GM21619 (cell line): ENCODE results near the gene RBM4.

Experiments used
- ATAC-seq: cut with Tn5 transposase; IDR thresholded peaks from one replicate; pipeline ENCODE4 v1.9.1; 2021; ENCODE audit not compliant: unreplicated experiment

RBM4 gene

DNA sequence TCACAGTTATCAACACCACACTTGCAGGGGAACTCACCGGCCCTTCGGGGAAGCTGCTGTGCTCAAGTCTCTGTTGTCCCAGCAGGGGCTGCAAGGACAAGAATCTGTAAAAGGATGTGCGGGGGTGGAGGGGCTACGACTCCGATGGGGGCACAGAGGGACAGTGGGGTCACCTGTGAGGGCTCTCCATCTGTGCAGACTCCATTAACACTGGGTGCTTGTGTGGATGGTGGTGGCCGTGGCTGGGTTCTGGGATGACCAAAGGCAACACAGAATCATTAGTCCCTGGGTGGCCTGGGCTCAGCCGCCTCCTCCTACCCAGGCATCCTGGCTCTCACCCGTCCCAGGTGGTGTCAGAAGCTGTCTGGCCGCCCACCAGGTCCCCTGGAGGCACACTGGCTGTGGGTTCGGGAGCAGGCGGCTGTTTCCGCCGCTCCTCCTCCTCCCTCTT lies 49.4 kb downstream of the RBM4 start:
- ATAC-seq, result no peak

DNA sequence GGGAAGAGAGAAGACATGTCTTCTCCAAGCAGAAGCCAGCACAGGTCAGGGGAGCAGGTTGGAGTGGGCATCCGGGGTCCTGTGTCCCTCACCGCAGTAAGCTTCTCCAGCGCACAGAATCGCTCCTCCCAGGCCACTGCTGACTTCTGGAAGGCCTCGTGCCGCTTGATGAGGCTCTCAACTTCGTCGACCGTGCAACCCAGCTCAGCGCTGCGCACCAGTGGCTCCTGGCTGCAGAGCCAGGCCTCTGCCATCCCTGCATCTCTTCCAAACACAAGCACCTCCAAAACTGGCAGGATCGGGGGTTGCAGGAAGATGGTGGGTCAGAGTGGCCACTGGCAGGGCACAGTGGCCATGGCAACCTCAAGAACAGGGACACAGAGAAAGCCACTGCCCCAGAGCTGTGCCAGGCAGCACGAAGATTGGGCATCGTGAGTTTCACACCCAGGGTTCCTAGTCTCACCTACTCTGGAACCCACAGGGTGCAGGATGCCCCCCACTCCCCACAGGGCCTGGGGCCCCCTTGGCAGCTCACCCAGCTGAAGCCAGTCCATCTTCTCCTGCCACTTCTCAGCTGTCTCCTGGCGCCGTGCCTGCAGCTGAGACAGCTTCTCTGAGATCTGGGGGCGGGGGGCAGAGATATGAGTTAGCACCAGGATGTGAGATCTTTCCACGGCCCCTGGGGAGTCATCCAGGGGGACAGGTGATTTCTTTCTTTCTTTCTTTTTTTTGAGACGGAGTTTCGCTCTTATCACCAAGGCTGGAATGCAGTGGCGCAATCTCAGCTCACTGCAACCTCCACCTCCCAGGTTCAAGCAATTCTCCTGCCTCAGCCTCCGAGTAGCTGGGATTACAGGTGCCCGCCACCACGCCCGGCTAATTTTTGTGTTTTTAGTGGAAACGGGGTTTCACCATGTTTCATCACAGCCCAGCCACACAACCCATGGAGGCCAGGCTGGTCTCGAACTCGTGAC lies 50.3 kb downstream of the RBM4 start:
- ATAC-seq, result no peak

GRCh38 chr11:66689661-66690590 lies 51.4 kb downstream of the RBM4 start:
- no peak for ATAC-seq

DNA sequence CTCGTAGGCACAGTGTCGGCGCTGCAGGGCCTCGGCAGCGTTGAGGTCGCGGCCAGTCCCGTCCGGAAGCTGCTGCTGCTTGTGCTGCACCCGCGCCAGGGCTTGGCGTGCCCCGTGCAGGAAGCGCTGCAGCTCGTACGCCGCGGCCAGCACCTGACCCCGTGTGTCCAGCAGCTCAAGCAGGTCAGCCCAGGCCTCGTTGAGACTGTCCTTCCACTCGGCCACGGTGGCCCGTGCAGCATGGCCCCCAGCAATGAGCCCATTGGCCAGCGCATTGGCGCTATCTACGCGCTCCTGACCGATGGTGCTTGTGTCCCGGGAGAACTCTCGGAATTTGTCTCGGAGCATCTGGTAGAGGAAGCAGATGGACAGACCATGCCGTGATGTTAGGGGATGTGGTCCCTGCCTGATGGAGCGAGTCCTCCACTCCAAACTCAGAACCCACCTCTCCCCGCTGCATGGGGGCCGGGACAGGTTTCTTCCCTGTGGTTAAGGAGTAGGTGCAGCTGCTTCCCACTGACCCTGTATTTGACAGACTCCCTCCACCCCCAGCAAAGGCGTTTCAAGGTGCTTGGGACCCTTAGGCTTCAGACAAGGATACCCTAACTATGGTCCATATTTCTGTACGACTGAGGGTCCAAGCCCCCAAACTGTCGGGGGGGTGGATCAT lies 52.9 kb downstream of the RBM4 start:
- ATAC-seq, result no peak

- ATAC-seq, result no peak
Observed at GRCh38 chr11:66692446-66692845, 53.9 kb downstream of the RBM4 start.

- no peak for ATAC-seq
Observed at GRCh38 chr11:66692871-66693331, 54.4 kb downstream of the RBM4 start.

DNA sequence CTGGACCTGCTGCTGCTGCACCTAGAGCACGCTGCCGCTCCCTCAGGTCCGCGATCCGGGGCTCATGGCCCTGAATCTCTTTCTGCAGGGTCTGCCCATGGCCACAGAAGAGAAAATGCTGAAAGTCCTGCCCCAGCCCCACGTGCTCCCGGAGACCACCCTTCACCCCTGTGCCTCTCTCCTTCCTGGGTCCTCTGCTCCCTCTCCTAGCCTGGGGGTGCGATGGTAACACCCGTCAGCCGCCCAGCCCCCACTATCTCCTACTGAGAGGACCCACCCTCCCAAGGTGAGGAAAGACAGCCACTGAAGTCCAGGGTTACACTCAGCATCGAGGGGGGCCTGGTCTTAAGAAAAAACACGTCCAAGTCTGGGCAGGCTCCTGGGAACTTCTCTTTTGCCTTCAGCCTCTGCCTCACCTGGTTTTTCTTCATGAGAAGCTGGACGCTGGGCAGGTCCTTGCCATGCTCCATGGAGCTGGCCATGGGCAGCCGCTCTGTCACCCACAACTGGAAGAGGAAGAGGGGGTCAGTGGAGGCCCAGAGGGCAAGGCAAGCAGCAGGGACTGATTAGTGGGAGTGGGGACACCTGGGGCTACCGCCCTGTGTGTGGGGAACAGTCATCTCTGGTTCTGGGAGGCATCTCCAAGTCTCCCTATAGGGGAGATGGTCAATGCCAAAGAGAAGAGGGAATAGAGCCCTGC lies 55.0 kb downstream of the RBM4 start:
- no peak for ATAC-seq

GRCh38 chr11:66694056-66694410 lies 55.5 kb downstream of the RBM4 start:
- no peak for ATAC-seq

GRCh38 chr11:66694732-66695207 lies 56.3 kb downstream of the RBM4 start:
- no peak for ATAC-seq
